ENCODE measurements around the gene DMP1.
A peak's percentile ranks its signal among the peaks of the same experiment; 100 is the strongest.

GRCh38 chr4:87697272-87697671 lies 47.2 kb downstream of the DMP1 start:
- 0 out of 6 replicates have a peak, but pooled peaks of 1 of the 3 experiments have one; percentile 20 for TF ChIP-seq CTCF (IDR thresholded peaks at IDR 0.05 in 2 of 3, conservative IDR thresholded peaks at IDR 0.05 in 1 of 3; ENCODE audit: borderline replicate concordance in 1 of 3, insufficient read depth in 1 of 3, low read depth in 2 of 3, low read length in 2 of 3)
- TF ChIP-seq CEBPB (IDR thresholded peaks at IDR 0.05; ENCODE audit: low read depth), result no peak
- no peak for TF ChIP-seq POLR2AphosphoS5 (IDR thresholded peaks at IDR 0.05; ENCODE audit: low read depth, low read length)
- no peak for TF ChIP-seq MAX (IDR thresholded peaks at IDR 0.05)
- TF ChIP-seq JUND (IDR thresholded peaks at IDR 0.05), result no peak
- no peak for TF ChIP-seq SP1 (IDR thresholded peaks at IDR 0.05; ENCODE audit: low read depth)
- no peak for TF ChIP-seq EZH2 (IDR thresholded peaks at IDR 0.05)
- no peak for TF ChIP-seq ELF1 (IDR thresholded peaks at IDR 0.05; ENCODE audit: borderline replicate concordance, low read depth)
- no peak for TF ChIP-seq REST (IDR thresholded peaks at IDR 0.05; ENCODE audit: low read depth)
- TF ChIP-seq YY1 (IDR thresholded peaks at IDR 0.05; ENCODE audit: extremely low read depth, insufficient replicate concordance, low read depth, low read length), result no peak
